Panc1 (cell line): ENCODE results near the gene ATXN1. TPM values are rescaled to one million over a fixed set of nuclear protein-coding genes. Genes with fewer than 3 reads are reported as not detected.

Experiments
- ATAC-seq: fragments of 200-7000 bp; cut with Tn5 transposase; 2 replicates; pipeline ENCODE4 v1.9.1; 2020; ENCODE audit warnings: mild to moderate bottlenecking, moderate library complexity
- BruUV-seq: library from RNA; stranded (reverse); fragments of 400-500 nt; replicated peaks from 2 replicates; lab custom pipeline; 2021; lab: Mats Ljungman, UMichigan
- CTCF ChIA-PET: fragments of 300-600 bp; sonication (Branson Sonifier 250); formaldehyde crosslinking; loops from one replicate; lab custom pipeline; 2022; ENCODE audit warnings: antibody characterized with exemption; lab: Charles Lee
- POLR2A ChIA-PET: fragments of 300-600 bp; sonication (Branson Sonifier 250); formaldehyde crosslinking; loops from one replicate; lab custom pipeline; 2022; ENCODE audit warnings: antibody characterized with exemption; lab: Charles Lee
- DNase-seq: peaks from one replicate; pipeline ENCODE4 v3.0.0-alpha.2; 2010; ENCODE audit warnings: low read depth, low spot score
- H3K27ac ChIP-seq: 2 replicates; pipeline ENCODE4 v1.5.1; 2011; ENCODE audit warnings: mild to moderate bottlenecking, low read length, inconsistent platforms
- H3K27me3 ChIP-seq: fragments of 200-500 bp; sonication (Bioruptor generic); 2 replicates; pipeline ENCODE4 v1.6.0; 2014; ENCODE audit warnings: low read length, inconsistent platforms; ENCODE audit not compliant: control insufficient read depth, insufficient read depth
- H3K36me3 ChIP-seq: fragments of 200-500 bp; sonication (Bioruptor generic); 2 replicates; pipeline ENCODE4 v1.5.1; 2014; ENCODE audit warnings: inconsistent platforms, mild to moderate bottlenecking, low read length, moderate library complexity; ENCODE audit not compliant: control insufficient read depth, insufficient read depth
- H3K4me1 ChIP-seq: 2 replicates; pipeline ENCODE4 v1.5.1; 2011; ENCODE audit warnings: inconsistent platforms, mild to moderate bottlenecking, low read length, moderate library complexity; ENCODE audit not compliant: control insufficient read depth, insufficient read depth
- H3K4me3 ChIP-seq, 2 experiments: 2 replicates each; pipeline ENCODE4 v1.5.1; 2011 to 2012; ENCODE audit warnings: low read depth in 2 of 2, low read length in 2 of 2, mild to moderate bottlenecking in 2 of 2, inconsistent platforms in 1 of 2, moderate library complexity in 1 of 2
- H3K9me3 ChIP-seq: fragments of 200-500 bp; sonication (Bioruptor generic); 2 replicates; pipeline ENCODE4 v1.5.1; 2014; ENCODE audit warnings: low read depth, mild to moderate bottlenecking, inconsistent platforms, low read length, moderate library complexity; ENCODE audit not compliant: control insufficient read depth, insufficient read depth
- CTCF ChIP-seq: fragments of 450-650 bp; IDR thresholded peaks from 2 replicates; pipeline ENCODE4 v1.5.1; 2017; ENCODE audit warnings: mild to moderate bottlenecking
- POLR2AphosphoS5 ChIP-seq: IDR thresholded peaks from 2 replicates; pipeline ENCODE4 v1.6.1; 2012; ENCODE audit warnings: mild to moderate bottlenecking, low read depth, low read length, moderate library complexity
- REST ChIP-seq, 2 experiments: IDR thresholded peaks; 2 replicates each; pipeline ENCODE4 v1.6.1; 2011 to 2012; ENCODE audit warnings: low read depth in 2 of 2, control low read depth in 1 of 2, low read length in 1 of 2, mild to moderate bottlenecking in 1 of 2, moderate library complexity in 1 of 2; ENCODE audit not compliant: insufficient read depth in 1 of 2
- SIN3A ChIP-seq: IDR thresholded peaks from 2 replicates; pipeline ENCODE4 v1.6.1; 2012; ENCODE audit warnings: low read depth, mild to moderate bottlenecking, low read length, moderate library complexity, borderline replicate concordance; ENCODE audit not compliant: insufficient read depth
- TCF7L2 ChIP-seq: IDR thresholded peaks from 2 replicates; pipeline ENCODE4 v1.6.1; 2011; ENCODE audit warnings: mild to moderate bottlenecking, low read depth, low read length, inconsistent platforms
- in situ Hi-C: cut with HindIII; loops from 2 replicates; pipeline ENCODE4 v1.10.0; 2016; ENCODE audit warnings: low sequenced_read_pairs, low pct_unique_long_range_greater_than_20kb
- intact Hi-C: fragments of 100-400 bp; cut with micrococcal nuclease; formaldehyde crosslinking; loops from one replicate; pipeline ENCODE4 v1.10.0; 2022; ENCODE audit not compliant: unreplicated experiment
- total RNA-seq: library from RNA; stranded (reverse); gene quantifications from one replicate; pipeline ENCODE4 v1.2.1, GENCODE V29; 2021; ENCODE audit not compliant: unreplicated experiment

Gene ATXN1
- total RNA-seq, 1 experiment from 2014 or later, result 67.1 TPM

- no peaks in the 10 kb centered on the region for H3K27me3 ChIP-seq
- no TSS peak for BruUV-seq
- intact Hi-C loops, result no loop called here
- no peak overlapping the region for H3K4me3 ChIP-seq
- no peak for TF ChIP-seq POLR2AphosphoS5
- no peak for TF ChIP-seq SIN3A
- TF ChIP-seq TCF7L2, result no peak
- TF ChIP-seq REST (IDR thresholded peaks at IDR 0.05; ENCODE audit: insufficient read depth in 1 of 2, low read depth in 2 of 2, low read length in 1 of 2), result no peak
- no peak for TF ChIP-seq CTCF
- H3K9me3 ChIP-seq, result no peaks in the 10 kb centered on the region
- no peaks in the 10 kb centered on the region for H3K36me3 ChIP-seq
- ChIA-PET CTCF (interaction anchor here (0.6 kb wide), 1 partner anchor 19 kb away, joined by 3 read pairs; no protein-coding TSS in a partner anchor), POLR2A (interaction anchor here (0.7 kb wide), 1 partner anchor 10 kb away, joined by 6 read pairs; no protein-coding TSS in a partner anchor)
- ATAC-seq, result no peak
- in situ Hi-C loops, result no loop called here
- H3K4me1 ChIP-seq, result no peaks in the 10 kb centered on the region; the same call in 1 of the 2 replicates
- H3K27ac ChIP-seq, result no peak overlapping the region
- DNase-seq, result no peak
Observed at GRCh38 chr6:16396497-16397319, 364.6 kb downstream of the ATXN1 start.

- in situ Hi-C loops, result no loop called here
- no peaks in the 10 kb centered on the region for H3K36me3 ChIP-seq
- intact Hi-C loops, result no loop called here
- DNase-seq, result no peak
- H3K27ac ChIP-seq, result no peak overlapping the region
- no peaks in the 10 kb centered on the region for H3K9me3 ChIP-seq
- ChIA-PET CTCF (no interaction called here), POLR2A (interaction anchor here (0.6 kb wide), 2 partner anchors 103 to 727 kb away, joined by 3 to 5 read pairs; no protein-coding TSS in a partner anchor)
- no peak for ATAC-seq
- TF ChIP-seq CTCF (no peak), POLR2AphosphoS5 (no peak)
- no peaks in the 10 kb centered on the region; the same call in 1 of the 2 replicates for H3K4me1 ChIP-seq
- no peak overlapping the region for H3K4me3 ChIP-seq
- BruUV-seq, result no TSS peak
- no peaks in the 10 kb centered on the region for H3K27me3 ChIP-seq
Observed at GRCh38 chr6:16394632-16395031, 366.6 kb downstream of the ATXN1 start.
